HUES6 (cell line): Measurements from ENCODE around the gene C14orf180.

ENCODE experiments used
- H3K27ac ChIP-seq: 2 replicates; pipeline ENCODE4 v1.7.0; 2013; ENCODE audit warnings: low read depth, mild to moderate bottlenecking, low read length, inconsistent platforms
- H3K27me3 ChIP-seq: 2 replicates; pipeline ENCODE4 v1.6.1; 2013; ENCODE audit warnings: low read length; ENCODE audit not compliant: control insufficient read depth, insufficient read depth
- H3K36me3 ChIP-seq: 2 replicates; pipeline ENCODE4 v1.6.1; 2013; ENCODE audit warnings: low read length; ENCODE audit not compliant: control insufficient read depth, insufficient read depth
- H3K4me1 ChIP-seq: 2 replicates; pipeline ENCODE4 v1.6.1; 2013; ENCODE audit warnings: low read length; ENCODE audit not compliant: control insufficient read depth, insufficient read depth
- H3K4me3 ChIP-seq: 2 replicates; pipeline ENCODE4 v1.5.1; 2013; ENCODE audit warnings: low read depth, low read length
- H3K9ac ChIP-seq: one replicate; pipeline ENCODE4 v1.6.1; 2013; ENCODE audit warnings: mild to moderate bottlenecking, low read length
- H3K9me3 ChIP-seq: 2 replicates; pipeline ENCODE4 v1.6.1; 2013; ENCODE audit warnings: low read depth, low read length; ENCODE audit not compliant: control insufficient read depth, insufficient read depth

The C14orf180 gene

GRCh38 chr14:104582662-104583061 lies 3.1 kb downstream of the C14orf180 start:
- Histone ChIP-seq H3K27me3 (no peaks in the 10 kb centered on the region), H3K9ac (no peak overlapping the region), H3K36me3 (no peaks in the 10 kb centered on the region), H3K9me3 (no peaks in the 10 kb centered on the region), H3K4me3 (no peak overlapping the region), H3K4me1 (peaks cover 4% of the 10 kb centered on the region; the same call in 1 of the 2 replicates), H3K27ac (no peak overlapping the region)

DNA sequence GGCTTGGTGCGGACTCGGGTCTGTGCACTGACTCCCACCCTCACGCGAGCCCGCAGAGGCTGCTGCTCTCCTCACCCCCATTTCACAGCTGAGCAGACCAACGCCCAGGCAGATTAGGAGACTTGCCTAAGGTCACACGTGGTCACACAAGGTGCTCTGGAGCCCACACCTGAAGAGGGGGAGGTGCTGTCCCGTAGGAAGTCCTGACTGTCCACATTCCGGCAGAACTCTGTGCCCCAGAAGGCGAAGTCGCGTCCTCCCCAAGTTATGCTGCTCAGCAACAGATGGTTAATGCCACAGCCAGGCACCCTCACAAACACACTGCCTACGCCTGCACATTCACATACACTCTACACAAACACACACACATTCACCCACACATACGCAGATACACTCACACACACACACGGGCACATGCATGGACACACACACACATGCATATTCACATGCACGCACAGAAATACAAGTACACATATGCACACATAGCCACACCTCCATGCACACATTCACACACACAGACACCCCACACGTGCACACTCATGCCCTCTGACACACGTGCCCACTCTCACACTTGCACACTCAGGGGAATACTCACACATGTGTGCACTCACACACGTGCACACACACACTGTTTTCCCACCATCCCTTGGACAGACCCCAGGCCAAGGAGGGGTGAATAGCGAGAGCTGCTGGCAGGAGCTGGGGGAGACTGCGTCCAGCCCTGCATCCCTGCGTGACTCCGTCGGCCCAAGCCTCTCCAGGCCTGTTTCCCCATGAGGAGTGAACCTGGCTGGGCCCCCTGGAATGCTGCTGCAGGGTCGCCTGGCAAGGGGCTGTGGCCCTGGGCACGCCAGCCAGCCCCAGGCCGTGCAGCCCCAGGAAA lies 4.1 kb downstream of the C14orf180 start:
- Histone ChIP-seq H3K9ac (no peak overlapping the region), H3K4me1 (peaks cover 4% of the 10 kb centered on the region; the same call in 1 of the 2 replicates), H3K4me3 (no peak overlapping the region), H3K27ac (no peak overlapping the region), H3K9me3 (no peaks in the 10 kb centered on the region), H3K27me3 (no peaks in the 10 kb centered on the region), H3K36me3 (no peaks in the 10 kb centered on the region)

GRCh38 chr14:104584557-104584956 lies 5.0 kb downstream of the C14orf180 start:
- Histone ChIP-seq H3K4me3 (no peak overlapping the region), H3K27ac (no peak overlapping the region), H3K9me3 (no peaks in the 10 kb centered on the region), H3K9ac (no peak overlapping the region), H3K36me3 (no peaks in the 10 kb centered on the region), H3K4me1 (peaks cover 4% of the 10 kb centered on the region; the same call in 1 of the 2 replicates), H3K27me3 (no peaks in the 10 kb centered on the region)

- H3K4me1 ChIP-seq = peaks cover 3% of the 10 kb centered on the region; the same call in 1 of the 2 replicates
- no peak overlapping the region for H3K9ac ChIP-seq
- H3K27ac ChIP-seq = no peak overlapping the region
- no peaks in the 10 kb centered on the region; the same call in 1 of the 2 replicates for H3K27me3 ChIP-seq
- no peaks in the 10 kb centered on the region for H3K36me3 ChIP-seq
- H3K4me3 ChIP-seq = no peak overlapping the region
- H3K9me3 ChIP-seq = no peaks in the 10 kb centered on the region
Observed at GRCh38 chr14:104585966-104586697, 6.6 kb downstream of the C14orf180 start.

DNA sequence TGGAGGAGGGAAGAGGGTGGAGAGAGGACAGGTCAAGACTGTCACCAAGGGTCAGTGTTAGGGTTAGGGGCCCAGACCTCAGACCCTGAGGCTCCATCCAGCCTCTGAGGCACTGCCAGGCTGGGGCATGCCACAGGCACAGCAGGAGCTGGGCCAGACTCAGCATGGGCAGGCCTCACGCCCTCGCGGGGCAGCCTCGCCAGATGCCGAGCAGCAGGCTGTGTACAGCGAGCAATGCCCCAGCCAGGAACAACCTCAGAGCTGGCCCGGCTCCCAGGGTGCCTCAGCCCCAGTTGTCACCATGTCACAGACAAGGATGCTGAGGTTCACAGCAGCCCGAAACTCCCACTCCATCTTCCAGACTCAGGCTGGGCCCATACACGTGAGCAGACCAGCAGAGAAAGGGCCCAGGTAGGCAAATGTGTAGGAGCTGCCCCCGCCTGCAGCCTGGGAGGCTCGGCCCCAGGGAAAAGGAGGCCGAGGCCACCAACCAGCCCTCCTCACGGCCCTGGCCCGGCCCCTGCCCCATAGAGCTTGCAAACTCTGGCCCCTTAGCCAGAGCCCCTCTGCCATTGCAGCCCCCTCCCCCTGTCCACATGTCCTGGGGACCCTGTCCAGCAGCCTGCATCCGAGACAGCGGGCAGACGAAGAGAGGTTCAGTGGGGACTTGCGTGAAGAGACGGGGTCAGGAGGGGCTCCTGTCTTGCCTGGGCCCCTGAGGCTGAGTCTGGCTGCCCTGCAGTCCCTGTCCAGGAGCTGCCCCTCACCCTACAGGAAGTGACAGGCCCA lies 7.5 kb downstream of the C14orf180 start:
- H3K4me1 ChIP-seq = no peaks in the 10 kb centered on the region; the same call in 1 of the 2 replicates
- no peaks in the 10 kb centered on the region; the same call in 1 of the 2 replicates for H3K27me3 ChIP-seq

GRCh38 chr14:104587641-104588040 lies 8.1 kb downstream of the C14orf180 start:
- no peaks in the 10 kb centered on the region; the same call in 1 of the 2 replicates for H3K4me1 ChIP-seq
- H3K36me3 ChIP-seq = no peaks in the 10 kb centered on the region
- H3K9me3 ChIP-seq = no peaks in the 10 kb centered on the region
- H3K4me3 ChIP-seq = no peak overlapping the region
- H3K27ac ChIP-seq = no peak overlapping the region
- H3K9ac ChIP-seq = no peak overlapping the region
- H3K27me3 ChIP-seq = no peaks in the 10 kb centered on the region; the same call in 1 of the 2 replicates

More for the DNA sequence above, 7.5 kb downstream of the C14orf180 start:
- H3K9me3 ChIP-seq = no peaks in the 10 kb centered on the region
- H3K36me3 ChIP-seq = no peaks in the 10 kb centered on the region
- no peak overlapping the region for H3K27ac ChIP-seq
- no peak overlapping the region for H3K4me3 ChIP-seq
- no peak overlapping the region for H3K9ac ChIP-seq

GRCh38 chr14:104588066-104588857 lies 8.7 kb downstream of the C14orf180 start:
- no peak overlapping the region for H3K27ac ChIP-seq
- H3K9ac ChIP-seq = no peak overlapping the region
- H3K4me3 ChIP-seq = no peak overlapping the region
- no peaks in the 10 kb centered on the region for H3K9me3 ChIP-seq
- no peaks in the 10 kb centered on the region for H3K36me3 ChIP-seq
- no peaks in the 10 kb centered on the region; the same call in 1 of the 2 replicates for H3K4me1 ChIP-seq
- no peaks in the 10 kb centered on the region; the same call in 1 of the 2 replicates for H3K27me3 ChIP-seq

GRCh38 chr14:104589338-104590195 lies 10.0 kb downstream of the C14orf180 start:
- Histone ChIP-seq H3K4me3 (no peak overlapping the region), H3K9me3 (no peaks in the 10 kb centered on the region), H3K27ac (no peak overlapping the region), H3K4me1 (no peaks in the 10 kb centered on the region; the same call in 1 of the 2 replicates), H3K27me3 (no peaks in the 10 kb centered on the region; the same call in 1 of the 2 replicates), H3K9ac (no peak overlapping the region), H3K36me3 (no peaks in the 10 kb centered on the region)

DNA sequence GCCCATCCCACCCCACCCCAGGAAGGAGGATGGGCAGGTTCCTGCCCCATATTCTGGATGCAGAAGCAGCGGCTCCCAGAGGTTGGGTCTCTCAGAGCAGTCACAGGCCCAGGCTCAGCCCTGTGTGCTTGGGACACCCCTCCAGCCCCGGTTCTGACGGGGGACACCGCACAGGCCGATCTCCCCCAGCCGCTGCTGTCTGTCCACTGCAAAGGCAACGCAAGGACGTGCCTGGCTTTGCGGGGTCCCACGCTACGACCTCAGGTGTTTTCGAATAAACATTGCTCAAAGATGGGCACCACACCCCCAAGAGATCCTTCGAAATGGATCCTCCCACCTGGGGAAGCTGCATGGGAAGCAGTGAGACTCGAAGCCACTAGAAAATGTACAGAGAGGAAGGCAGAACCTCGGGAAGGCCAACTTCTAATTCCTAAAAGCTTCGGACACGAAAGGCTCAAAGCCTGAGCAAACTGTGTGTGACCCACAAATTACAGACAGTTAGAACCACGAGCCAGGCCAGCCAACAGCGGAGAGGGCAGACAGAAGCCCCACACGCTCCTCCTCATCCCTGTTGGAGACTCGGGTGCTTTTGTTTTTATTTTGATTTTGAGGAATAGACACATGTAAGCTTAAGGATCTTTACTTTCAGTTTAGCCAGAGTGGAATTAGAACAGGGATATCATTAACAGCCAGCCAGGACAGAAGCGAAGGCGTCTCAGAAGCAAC lies 10.8 kb downstream of the C14orf180 start:
- Histone ChIP-seq H3K9me3 (no peaks in the 10 kb centered on the region), H3K27ac (no peak overlapping the region), H3K4me3 (no peak overlapping the region), H3K4me1 (no peaks in the 10 kb centered on the region; the same call in 1 of the 2 replicates), H3K27me3 (no peaks in the 10 kb centered on the region; the same call in 1 of the 2 replicates), H3K36me3 (no peaks in the 10 kb centered on the region), H3K9ac (no peak overlapping the region)
